ENCODE data around the gene RAB11A. TPM values are rescaled to one million over a fixed set of nuclear protein-coding genes. Genes with fewer than 3 reads are reported as not detected.
A peak's percentile ranks its signal among the peaks of the same experiment; 100 is the strongest.

RAB11A gene
- total RNA-seq, 1 experiment from 2014 or later, result 272 TPM

DNA sequence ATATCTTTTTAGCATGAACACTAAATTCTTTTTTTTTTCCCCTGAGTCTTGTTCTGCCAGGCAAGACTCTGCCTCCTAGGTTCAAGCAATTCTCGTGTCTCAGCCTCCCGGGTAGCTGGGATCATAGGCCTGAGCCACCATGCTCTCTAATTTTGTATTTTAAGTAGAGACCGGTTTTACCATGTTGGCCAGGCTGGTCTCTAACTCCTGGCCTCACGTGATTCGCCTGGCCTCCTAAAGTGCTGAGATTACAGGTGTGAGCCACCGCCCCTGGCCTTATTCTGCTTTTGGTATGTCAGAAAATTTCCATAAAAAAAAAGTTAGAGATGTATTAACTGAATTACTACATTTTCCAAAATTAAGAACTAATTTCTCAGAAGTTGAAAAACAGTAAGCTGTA is 14.3 kb downstream of the RAB11A start:
- DNase-seq (ENCODE audit: low read depth), result no peak

- no peak for DNase-seq (ENCODE audit: low read depth)
Observed at GRCh38 chr15:65884511-65884910, 15.2 kb downstream of the RAB11A start.

DNA sequence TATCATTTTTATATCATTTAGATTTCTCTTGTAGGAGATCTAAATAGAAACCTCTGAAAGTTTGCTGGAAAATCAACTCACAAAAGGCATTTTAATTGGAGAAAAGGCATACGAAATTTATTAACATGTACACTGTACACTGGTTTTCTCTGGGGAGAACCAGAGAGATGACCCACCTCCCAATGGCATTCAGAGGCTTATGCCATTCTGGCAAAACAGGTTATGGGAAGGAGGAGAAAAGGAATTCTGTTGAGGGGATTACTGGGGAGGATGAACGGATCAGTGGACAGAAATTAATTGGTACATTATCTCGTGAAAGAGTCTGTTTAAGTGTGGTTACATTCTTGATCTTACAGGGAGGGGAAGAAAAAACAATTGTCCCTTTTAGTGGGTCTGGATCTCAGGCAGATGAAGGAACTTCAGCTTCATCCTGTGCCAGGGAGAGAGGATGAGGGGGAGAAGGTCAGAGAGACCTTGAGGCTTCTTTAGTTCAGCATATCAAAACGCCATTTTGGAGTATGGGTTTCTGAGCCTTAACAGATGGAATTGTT is 16.5 kb downstream of the RAB11A start:
- no peak for DNase-seq (ENCODE audit: low read depth)

DNA sequence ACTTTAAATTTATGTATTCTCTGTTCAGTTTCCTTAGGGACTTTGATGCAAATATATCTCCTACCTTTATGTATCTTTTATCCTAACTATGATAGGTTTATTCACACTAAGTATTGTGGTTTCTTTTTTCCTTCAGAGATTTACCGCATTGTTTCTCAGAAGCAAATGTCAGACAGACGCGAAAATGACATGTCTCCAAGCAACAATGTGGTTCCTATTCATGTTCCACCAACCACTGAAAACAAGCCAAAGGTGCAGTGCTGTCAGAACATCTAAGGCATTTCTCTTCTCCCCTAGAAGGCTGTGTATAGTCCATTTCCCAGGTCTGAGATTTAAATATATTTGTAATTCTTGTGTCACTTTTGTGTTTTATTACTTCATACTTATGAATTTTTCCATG is 18.3 kb downstream of the RAB11A start:
- no peak for DNase-seq (ENCODE audit: low read depth)

- no peak for DNase-seq (ENCODE audit: low read depth)
Observed at GRCh38 chr15:65888981-65889380, 19.7 kb downstream of the RAB11A start.

DNA sequence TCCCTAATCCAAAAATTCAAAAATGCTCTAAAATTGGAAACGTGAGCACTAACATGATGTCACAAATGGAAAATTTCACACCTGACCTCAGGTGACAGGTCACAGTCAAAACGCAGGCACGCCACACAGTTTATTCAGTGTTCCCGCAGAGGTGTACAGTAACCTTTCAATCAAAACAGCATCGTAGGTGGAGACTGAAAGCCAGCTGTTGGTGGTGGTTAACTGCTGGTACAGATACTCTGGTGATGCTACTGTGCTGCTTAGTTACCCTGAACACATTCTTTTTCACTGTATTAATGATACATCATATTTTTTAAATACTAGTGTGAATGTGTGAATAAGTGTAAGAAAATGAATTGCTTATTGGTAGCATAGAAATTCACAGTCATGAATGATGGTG is 23.8 kb downstream of the RAB11A start:
- no peak for DNase-seq (ENCODE audit: low read depth)

DNA sequence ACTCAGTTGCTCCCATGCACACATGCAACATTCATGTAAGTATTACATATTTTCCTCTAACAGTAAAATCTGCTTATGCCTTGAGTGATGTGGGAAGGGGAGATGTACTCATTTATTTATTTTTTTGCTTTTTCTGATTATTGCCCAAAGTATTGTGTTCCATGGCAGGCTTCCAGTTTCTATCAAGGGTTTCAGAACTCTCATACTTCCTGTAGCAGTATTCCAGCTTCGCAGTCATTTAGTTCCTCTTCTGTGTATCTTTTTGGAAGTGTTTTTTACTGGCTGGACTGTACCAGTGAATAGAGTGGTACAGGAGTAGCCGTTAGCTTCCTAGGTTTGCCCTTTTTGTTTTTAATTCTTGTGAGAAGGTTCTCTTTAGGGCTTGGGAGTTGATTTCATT is 26.9 kb downstream of the RAB11A start:
- no peak for DNase-seq (ENCODE audit: low read depth)

GRCh38 chr15:65900488-65900887 is 31.2 kb downstream of the RAB11A start:
- no peak for DNase-seq (ENCODE audit: low read depth)

DNA sequence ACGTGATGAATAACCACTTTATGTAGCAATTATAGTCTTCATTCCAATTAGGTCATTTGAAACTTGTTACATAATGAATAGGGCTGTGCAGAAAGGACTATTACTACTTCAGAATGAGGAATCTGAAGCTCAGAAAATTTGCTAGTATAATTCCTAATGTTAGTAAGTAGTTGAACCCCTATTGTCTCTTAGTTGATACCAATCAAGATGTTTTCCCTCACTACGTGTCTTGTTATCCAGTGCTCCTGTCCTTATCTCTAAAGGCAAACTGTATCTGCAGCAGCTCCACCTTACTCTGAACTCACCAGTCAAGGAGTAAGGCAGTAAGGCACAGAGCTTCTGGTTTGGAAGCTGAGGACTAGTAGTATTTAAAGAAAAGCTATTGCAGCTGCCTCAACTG is 32.0 kb downstream of the RAB11A start:
- DNase-seq (ENCODE audit: low read depth), result no peak

DNA sequence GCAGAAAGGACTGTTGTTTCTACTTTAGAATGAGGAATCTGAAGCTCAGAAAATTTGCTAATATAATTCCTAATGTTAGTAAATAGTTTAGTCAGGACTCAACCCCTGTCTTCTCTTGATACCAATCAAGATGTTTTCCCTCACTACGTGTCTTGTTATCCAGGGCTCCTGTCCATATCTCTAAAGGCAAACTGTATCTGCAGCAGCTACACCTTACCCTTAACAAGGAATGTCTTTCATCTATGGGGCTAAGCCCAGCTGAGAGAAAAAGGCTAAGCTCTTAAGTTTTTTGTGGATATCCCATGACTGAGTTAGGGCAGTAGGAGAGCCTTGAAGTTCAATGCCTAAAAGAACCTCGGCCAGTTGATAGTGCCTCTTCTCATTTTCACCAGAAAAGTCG is 32.5 kb downstream of the RAB11A start:
- DNase-seq (ENCODE audit: low read depth), result no peak

DNA sequence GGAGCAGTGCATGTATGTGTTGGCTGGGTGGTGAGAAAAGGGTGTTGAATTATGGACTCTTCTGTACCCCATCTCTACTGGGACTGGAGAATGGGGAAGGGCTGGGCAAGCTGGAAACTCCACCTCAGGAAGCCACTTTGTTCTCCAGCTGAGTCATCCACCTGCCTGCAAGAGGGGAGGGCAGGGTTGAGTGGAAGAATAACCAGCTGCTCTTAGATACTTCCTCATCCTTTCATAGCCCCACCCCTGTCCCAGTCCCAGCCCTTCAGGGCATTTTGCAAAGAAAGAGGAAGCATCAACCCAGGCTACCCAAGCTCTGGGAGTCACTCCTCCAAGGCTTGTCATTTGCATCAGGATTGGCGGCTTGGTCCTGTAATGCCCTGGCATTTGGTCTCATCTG is 33.1 kb downstream of the RAB11A start:
- peak; percentile 77 for DNase-seq (ENCODE audit: low read depth)

DNA sequence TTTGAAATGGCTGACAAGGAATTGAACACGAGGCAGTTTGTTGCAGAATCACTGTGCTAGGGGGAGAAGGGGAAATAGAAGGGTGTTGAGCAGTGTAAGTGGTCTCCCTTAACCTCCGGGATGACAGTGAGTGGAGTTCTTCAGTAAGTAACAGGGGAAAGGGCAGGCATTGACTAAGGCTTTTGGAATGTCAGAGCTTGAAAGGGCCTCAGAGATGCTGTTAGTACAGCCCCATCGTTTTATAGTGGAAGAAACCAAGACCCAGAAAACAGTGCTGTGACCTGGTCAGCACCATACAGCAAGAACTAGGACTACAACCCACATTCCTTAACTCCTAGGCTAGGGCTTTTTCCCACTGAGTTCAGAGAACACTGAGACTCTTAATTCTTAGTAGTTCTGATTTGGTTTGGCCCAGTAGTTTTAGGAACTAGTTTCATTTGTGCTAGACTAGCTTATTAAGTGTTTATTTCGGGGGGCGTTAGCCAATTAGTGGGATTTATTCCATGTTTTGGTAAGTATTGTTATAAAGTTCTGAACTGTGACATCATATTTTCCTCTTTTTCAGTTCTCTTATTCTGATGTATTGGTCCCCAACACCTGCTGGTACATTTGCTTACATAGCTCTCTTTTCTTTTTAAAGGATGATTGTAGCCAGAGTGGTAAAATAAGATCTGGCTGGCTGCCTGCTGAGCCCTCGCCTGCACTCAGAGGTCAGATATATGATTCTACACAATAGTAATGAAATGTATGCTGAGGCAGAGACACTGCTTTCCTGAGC is 34.2 kb downstream of the RAB11A start:
- peak; percentile 67 for DNase-seq (ENCODE audit: low read depth)

GRCh38 chr15:65904301-65904700 is 35.0 kb downstream of the RAB11A start:
- DNase-seq (ENCODE audit: low read depth), result no peak

DNA sequence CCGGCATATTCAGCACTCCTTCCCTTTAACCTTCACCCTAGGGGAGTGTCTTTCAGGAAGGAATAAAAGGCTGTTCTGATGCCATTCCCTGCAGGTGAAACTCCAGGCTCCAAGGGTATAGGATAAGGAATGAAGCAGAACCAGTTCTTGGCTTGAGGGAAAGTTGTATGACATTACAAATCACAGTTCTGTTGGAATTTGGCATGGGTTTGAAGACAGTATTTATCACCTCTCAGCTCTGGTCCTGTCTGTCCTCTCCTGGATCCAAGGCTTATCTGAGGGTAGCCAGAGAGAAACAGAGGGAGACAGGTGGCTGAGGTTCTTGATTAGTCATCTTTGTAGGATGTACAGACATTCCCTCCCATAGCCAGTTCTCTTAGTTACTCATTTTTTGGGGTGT is 37.1 kb downstream of the RAB11A start:
- DNase-seq (ENCODE audit: low read depth), result no peak

DNA sequence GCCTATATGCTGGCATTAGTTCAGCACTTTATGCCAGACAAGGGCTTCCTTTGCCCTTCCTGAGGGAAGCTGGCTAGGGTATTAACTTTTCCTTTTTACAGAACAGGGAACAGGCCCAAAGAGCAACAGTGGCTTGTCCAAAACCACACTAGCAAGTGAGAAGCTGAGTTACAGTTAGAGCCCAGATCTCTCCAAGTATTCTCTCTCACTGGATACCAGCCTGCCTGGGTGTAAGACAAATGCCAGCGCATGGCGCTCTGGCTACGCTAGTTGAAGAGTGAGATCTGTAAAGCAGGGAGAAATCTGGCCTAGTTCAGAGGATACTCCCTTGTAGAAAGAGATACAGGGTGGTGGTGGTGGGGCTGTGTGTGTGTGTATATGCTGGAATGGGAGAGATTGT is 38.4 kb downstream of the RAB11A start:
- no peak for DNase-seq (ENCODE audit: low read depth)

- DNase-seq (ENCODE audit: low read depth), result no peak
Observed at GRCh38 chr15:65908876-65909275, 39.6 kb downstream of the RAB11A start.

DNA sequence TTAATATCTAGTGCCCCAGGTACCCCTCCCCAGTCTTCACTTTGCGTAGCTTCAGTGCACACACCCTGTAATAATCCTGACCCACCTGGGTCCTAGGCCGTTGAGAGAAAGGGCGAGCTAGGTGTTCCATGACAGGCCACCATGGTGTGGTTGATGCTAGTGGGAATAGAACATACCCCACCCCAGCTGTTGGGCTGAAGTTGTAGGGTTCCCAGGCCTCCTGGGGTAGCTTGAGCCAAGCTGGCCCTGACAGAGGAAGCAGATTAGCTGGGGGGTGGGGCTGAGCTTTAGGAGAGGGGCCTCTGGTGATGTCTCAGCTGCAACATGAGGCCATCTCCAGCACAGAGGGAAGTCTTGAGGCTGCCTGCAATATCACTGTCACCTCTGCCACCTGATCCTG is 40.5 kb downstream of the RAB11A start:
- DNase-seq (ENCODE audit: low read depth), result no peak

GRCh38 chr15:65910341-65910740 is 41.0 kb downstream of the RAB11A start:
- DNase-seq (ENCODE audit: low read depth), result no peak

DNA sequence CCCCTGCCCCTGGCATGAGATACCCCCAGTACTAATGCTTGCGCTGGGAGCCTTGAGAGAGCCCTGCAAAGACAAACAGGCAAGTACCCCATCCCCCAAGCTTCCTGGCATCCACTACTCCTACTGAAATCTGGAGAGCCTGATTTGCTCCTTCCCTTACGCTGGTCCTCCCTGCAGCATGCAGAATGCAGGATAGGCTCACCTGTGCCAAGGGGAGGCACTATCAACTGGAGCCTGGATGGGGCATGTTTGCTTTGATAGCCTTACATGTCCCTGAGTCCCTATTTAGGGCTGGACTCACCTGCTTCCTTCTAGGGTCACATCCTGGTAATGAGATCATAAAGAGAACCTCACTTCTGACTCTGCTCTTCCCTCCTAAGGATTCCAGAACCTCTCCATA is 42.9 kb downstream of the RAB11A start:
- DNase-seq (ENCODE audit: low read depth), result no peak

- no peak for DNase-seq (ENCODE audit: low read depth)
Observed at GRCh38 chr15:65913631-65914199, 44.4 kb downstream of the RAB11A start.

GRCh38 chr15:65914386-65914785 is 45.1 kb downstream of the RAB11A start:
- no peak for DNase-seq (ENCODE audit: low read depth)

DNA sequence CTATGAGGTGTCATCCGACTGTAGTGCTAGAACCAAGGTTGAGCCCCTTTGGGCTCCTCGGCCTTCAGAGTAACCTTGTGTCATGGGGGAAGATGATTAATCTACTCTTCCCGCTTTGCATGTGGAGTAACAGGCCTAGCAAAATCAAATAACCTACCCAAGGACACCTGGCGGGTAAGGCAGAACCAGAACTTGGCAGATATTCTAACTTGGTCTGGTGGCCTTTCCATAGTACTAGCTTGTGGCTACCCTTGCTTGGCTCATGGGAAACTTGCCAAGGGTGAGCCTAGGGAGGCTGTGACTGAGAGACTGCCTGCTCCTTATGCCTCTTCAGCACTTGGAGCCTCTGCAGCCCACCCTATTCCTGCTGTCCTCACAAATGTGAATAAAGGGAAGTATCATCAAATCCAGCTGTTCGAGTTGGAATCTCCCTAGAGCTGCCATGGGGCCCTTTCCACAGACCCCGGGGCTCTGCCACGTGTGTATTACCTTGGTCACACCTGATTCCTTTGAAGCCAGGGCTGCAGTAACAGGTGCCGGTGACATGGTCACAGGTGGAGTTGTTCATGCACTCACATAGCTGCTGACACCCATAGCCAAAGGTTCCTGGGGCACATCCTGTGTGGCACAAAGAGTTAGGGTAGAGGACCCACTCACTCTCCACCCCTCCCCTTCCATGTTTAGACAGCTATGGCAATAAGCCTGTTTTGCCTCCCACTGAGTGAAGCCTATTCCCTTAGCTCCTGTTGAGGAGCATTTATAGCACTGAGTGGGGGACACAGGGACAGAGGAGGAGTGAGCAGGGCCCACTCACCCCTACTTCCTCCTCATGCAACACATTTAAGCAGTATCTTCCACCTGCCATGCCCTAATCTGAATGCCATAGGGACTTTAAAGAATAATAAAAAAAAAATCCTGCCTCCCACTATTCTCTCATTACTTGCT is 46.0 kb downstream of the RAB11A start:
- no peak for DNase-seq (ENCODE audit: low read depth)
